K562 (cell line): ENCODE measurements around the gene DTNBP1. TPM values are rescaled to one million over a fixed set of nuclear protein-coding genes. Genes with fewer than 3 reads are reported as not detected.

Source experiments
- SUPT5H ChIP-seq: fragments of 450-650 bp; IDR thresholded peaks from 2 replicates; pipeline ENCODE4 v1.6.1; 2016
- ZBTB26 ChIP-seq: fragments of 450-650 bp; formaldehyde crosslinking; IDR thresholded peaks from 2 replicates; pipeline ENCODE4 v1.4.0; 2022; ENCODE audit warnings: missing genetic modification characterization
- ZBTB40 ChIP-seq, 2 experiments: fragments of 450-650 bp in 1 of 2; sonication (generic) in 1 of 2; formaldehyde crosslinking in 1 of 2; IDR thresholded peaks; 2 replicates each; pipeline versions ENCODE4 v1.7.1 to v1.9.0; 2016 to 2022; ENCODE audit warnings: inconsistent platforms in 1 of 2, mild to moderate bottlenecking in 1 of 2, missing genetic modification reagents in 1 of 2
- ZNF140 ChIP-seq: fragments of 250-450 bp; sonication (Bioruptor Pico); IDR thresholded peaks from 2 replicates; pipeline ENCODE4 v1.8.0; 2021; ENCODE audit warnings: moderate library complexity, mild to moderate bottlenecking, inconsistent platforms
- polyA plus RNA-seq, 8 experiments: library from polyadenylated mRNA; depleted of rRNA in 4 of 8; stranded (reverse) in 5 of 8; unstranded in 3 of 8; fragments of >200 nt; fragmentation: Nextera tagmentation in 2 of 8; fragmentation: Illumina TruSeq in 1 of 8; extraction: Ambion mirVana in 2 of 8; extraction: Trizol in 1 of 8; gene quantifications; 2 replicates each; pipeline versions ENCODE4 v1.2.1 to v1.2.3, GENCODE V29; 2011 to 2014; ENCODE audit warnings: inconsistent platforms in 1 of 8, missing spikeins in 1 of 8
- total RNA-seq, 7 experiments: library from RNA; depleted of rRNA in 6 of 7; stranded (reverse); fragments of >200 nt in 6 of 7; fragmentation: Illumina TruSeq in 2 of 7; extraction: Trizol in 2 of 7; gene quantifications; 2 replicates each; pipeline versions ENCODE4 v1.2.1 to v1.2.3, GENCODE V29; 2011 to 2021; ENCODE audit warnings: low replicate concordance in 1 of 7

DTNBP1 gene
- total and polyA plus RNA-seq, 9 of the 15 experiments (the other 6 are each of a cell fraction or from before 2014, with no cell fraction given), result 16.7 to 54.5 (median 21.4) TPM

GRCh38 chr6:15521582-15521981, 141.2 kb downstream of the DTNBP1 start (continued):
- TF ChIP-seq ZBTB40 (IDR thresholded peaks at IDR 0.05), result no peak
- no peak for TF ChIP-seq ZBTB40 (CRISPR knock-in tag; IDR thresholded peaks at IDR 0.05)
- TF ChIP-seq SUPT5H, result no peak
- no peak for TF ChIP-seq ZNF140
- no peak for TF ChIP-seq ZBTB26 (CRISPR knock-in tag)
